Measurements from ENCODE around the gene UNKL.

DNA sequence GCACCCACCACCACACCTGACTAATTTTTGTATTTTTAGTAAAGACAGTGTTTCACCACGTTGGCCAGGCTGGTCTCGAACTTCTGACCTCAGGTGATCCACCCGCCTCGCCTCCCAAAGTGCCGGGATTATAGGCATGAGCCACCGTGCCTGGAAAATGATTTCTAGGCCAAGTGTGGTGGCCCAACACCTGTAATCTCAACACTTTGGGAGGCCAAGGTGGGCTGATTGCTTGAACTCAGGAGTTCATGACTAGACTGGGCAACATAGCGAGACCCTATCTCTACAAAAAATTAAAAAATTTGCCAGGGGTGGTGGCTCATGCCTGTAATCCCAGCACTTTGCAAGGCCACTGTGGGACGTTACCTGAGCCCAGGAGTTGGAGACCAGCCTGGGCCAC, 92.1 kb downstream of the UNKL start:
- TF ChIP-seq POLR2AphosphoS5 (IDR thresholded peaks at IDR 0.05) = no peak
- TF ChIP-seq, protein P1, sequence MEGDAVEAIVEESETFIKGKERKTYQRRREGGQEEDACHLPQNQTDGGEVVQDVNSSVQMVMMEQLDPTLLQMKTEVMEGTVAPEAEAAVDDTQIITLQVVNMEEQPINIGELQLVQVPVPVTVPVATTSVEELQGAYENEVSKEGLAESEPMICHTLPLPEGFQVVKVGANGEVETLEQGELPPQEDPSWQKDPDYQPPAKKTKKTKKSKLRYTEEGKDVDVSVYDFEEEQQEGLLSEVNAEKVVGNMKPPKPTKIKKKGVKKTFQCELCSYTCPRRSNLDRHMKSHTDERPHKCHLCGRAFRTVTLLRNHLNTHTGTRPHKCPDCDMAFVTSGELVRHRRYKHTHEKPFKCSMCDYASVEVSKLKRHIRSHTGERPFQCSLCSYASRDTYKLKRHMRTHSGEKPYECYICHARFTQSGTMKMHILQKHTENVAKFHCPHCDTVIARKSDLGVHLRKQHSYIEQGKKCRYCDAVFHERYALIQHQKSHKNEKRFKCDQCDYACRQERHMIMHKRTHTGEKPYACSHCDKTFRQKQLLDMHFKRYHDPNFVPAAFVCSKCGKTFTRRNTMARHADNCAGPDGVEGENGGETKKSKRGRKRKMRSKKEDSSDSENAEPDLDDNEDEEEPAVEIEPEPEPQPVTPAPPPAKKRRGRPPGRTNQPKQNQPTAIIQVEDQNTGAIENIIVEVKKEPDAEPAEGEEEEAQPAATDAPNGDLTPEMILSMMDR (IDR thresholded peaks at IDR 0.05) = no peak
